GM12801 (cell line): ENCODE results near the gene ING4.

ENCODE experiments used
- CTCF ChIP-seq: IDR thresholded peaks from one replicate; pipeline ENCODE4 v1.5.1; 2011; ENCODE audit warnings: control low read depth; ENCODE audit not compliant: insufficient read length; ENCODE audit errors: extremely low read depth

Gene ING4

GRCh38 chr12:6699259-6699988 lies 36.5 kb upstream of the ING4 start:
- no peak for TF ChIP-seq CTCF

GRCh38 chr12:6698352-6699046 lies 35.6 kb upstream of the ING4 start:
- no peak for TF ChIP-seq CTCF

- no peak for TF ChIP-seq CTCF
Observed at GRCh38 chr12:6697584-6698351, 34.8 kb upstream of the ING4 start.

- no peak for TF ChIP-seq CTCF
Observed at GRCh38 chr12:6696690-6697583, 34.0 kb upstream of the ING4 start.

- no peak for TF ChIP-seq CTCF
Observed at GRCh38 chr12:6695313-6696045, 32.6 kb upstream of the ING4 start.

GRCh38 chr12:6694701-6695100 lies 31.8 kb upstream of the ING4 start:
- no peak for TF ChIP-seq CTCF
